GM19238 (cell line): ENCODE results near the gene NT5C1B.

Experiments
- DNase-seq: peaks from one replicate; pipeline ENCODE4 v3.0.0; 2011; ENCODE audit warnings: low spot score; ENCODE audit not compliant: insufficient read length

The NT5C1B gene

DNA sequence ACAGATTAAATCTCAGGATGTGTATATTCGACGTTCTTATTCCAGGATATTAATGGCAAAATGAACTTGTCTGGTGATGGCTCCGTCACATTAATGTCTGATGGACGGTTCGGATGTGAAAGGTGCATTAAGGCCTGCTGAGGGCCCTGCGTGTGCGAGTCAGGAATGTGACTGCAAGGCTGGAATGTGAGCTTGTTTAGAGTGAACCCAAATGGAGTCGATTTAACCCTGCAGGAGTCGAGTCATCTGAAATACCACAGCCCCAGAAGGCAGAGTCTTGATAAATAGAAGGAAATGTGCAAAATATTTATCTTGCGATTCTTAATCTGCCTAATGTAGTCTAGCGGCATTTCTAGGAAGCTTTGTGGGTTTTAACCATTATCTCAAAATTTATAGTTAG lies 73.3 kb downstream of the NT5C1B start:
- DNase-seq = no peak

DNA sequence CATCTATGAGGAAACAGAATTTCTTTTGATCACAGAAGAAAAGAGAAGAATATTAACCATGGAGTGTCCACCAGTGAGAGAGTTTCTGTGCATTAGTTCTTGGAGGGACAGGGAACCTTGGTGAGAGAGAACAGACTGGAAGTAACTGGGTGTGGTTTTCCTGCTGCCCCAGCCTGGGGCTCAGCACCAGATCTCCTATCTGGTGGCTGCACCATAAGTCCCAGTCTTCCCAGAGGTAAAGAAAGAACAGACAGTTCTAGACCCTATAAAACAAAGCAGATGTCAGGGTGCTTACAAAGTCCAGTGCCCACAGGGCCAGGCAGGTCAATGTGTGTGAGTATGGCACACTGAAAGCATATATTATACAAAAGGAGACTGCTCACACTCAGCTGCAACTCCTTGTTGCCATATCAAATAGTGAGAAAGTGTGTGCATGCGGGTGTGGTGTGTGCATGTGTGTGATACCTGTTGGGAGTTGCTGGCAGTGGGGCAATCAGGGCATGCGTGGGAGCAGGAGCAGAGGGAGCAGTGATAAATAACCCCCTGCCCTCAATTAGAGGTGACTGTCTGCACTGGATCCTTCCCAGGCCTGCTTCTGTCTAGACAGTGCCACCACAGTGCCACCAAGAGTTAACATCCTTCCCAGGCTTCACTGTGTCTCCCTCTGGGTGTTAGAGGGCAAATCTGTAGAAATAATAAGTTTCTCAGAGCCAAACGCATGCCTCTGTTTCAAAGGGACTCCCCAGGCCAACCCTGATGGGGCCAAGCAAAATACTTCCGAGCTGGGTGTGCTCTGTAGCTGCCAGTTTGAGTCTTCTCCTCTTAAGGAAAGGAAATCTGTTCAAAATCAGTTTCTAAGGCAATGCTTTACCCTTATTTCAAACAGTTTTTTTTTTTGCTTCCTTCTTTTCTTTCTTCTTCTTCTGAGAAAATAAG lies 74.6 kb downstream of the NT5C1B start:
- no peak for DNase-seq
